Uterus (tissue), 2 donors: Measurements from ENCODE around the gene ACAA2.

ENCODE experiments used
- POLR2A ChIP-seq, 2 donors: fragments of 450-650 bp; IDR thresholded peaks; one replicate each; pipeline ENCODE4 v1.6.1; 2016; ENCODE audit warnings: antibody characterized with exemption in 2 of 2, mild to moderate bottlenecking in 1 of 2, moderate library complexity in 1 of 2
- TF ChIP-seq, protein P1 (sequence below), 4 experiments: fragments of 200-600 bp in 2 of 4; fragments of 450-650 bp in 2 of 4; sonication (generic) in 2 of 4; IDR thresholded peaks; one replicate each; pipeline ENCODE4 v1.5.1; 2016 to 2019; ENCODE audit warnings: antibody characterized with exemption in 4 of 4, mild to moderate bottlenecking in 2 of 4, moderate library complexity in 1 of 4

DNA sequence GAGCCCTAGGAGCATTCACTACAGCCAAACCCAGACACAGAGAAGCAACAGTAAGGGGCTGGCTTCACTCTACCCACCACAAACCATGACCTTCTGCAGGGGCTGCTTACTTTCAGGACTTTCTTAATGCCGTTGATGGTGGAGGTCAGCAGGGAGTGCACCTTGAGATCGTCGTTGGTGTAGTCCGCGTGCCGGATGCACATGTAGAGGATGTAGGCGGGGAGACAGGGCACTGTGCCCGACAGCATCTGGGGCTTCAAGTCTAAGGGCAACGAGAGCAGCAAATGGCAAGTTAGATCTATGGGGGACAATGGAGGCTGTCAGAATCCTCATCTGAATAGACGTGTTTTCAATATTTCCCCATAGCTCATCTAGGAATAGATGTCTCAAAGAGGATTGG lies 29.8 kb upstream of the ACAA2 start:
- no peak for TF ChIP-seq POLR2A (IDR thresholded peaks at IDR 0.05)
- TF ChIP-seq, protein P1, sequence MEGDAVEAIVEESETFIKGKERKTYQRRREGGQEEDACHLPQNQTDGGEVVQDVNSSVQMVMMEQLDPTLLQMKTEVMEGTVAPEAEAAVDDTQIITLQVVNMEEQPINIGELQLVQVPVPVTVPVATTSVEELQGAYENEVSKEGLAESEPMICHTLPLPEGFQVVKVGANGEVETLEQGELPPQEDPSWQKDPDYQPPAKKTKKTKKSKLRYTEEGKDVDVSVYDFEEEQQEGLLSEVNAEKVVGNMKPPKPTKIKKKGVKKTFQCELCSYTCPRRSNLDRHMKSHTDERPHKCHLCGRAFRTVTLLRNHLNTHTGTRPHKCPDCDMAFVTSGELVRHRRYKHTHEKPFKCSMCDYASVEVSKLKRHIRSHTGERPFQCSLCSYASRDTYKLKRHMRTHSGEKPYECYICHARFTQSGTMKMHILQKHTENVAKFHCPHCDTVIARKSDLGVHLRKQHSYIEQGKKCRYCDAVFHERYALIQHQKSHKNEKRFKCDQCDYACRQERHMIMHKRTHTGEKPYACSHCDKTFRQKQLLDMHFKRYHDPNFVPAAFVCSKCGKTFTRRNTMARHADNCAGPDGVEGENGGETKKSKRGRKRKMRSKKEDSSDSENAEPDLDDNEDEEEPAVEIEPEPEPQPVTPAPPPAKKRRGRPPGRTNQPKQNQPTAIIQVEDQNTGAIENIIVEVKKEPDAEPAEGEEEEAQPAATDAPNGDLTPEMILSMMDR (IDR thresholded peaks at IDR 0.05) = no peak
